ENCODE results near the gene SPECC1L. TPM values are rescaled to one million over a fixed set of nuclear protein-coding genes. Genes with fewer than 3 reads are reported as not detected.

SPECC1L gene
- total and polyA plus RNA-seq, 2 of the 8 experiments (the other 6 are each of a cell fraction or from before 2014, with no cell fraction given): 15.7 to 61.6 TPM

- TF ChIP-seq ASH2L (IDR thresholded peaks at IDR 0.05; ENCODE audit: low read length) (no peak), TEAD4 (IDR thresholded peaks at IDR 0.05; ENCODE audit: low read depth, low read length) (no peak), CTCF (IDR thresholded peaks at IDR 0.05; ENCODE audit: control extremely low read depth in 1 of 3, insufficient read depth in 1 of 3, low read depth in 1 of 3, low read length in 3 of 3) (no peak), RAD21 (IDR thresholded peaks at IDR 0.05 in 1 of 2, conservative IDR thresholded peaks at IDR 0.05 in 1 of 2; ENCODE audit: low read depth in 2 of 2, low read length in 2 of 2) (no peak), RBBP5 (IDR thresholded peaks at IDR 0.05; ENCODE audit: borderline replicate concordance, low read depth, low read length) (no peak), MAFK (IDR thresholded peaks at IDR 0.05; ENCODE audit: low read depth, low read length) (no peak)
These were observed 139.1 kb downstream of the SPECC1L start (continued) for GRCh38 chr22:24409707-24410106.
